Limb (tissue), 2 donors: ENCODE measurements around the gene NT5DC3.
"Not testable (repeated sequence)": the region's sequence is repeated elsewhere in the genome, so short reads cannot be mapped to it uniquely, and the experiment has no call there.

Experiments used
- DNase-seq, 2 donors: peaks; one replicate each; pipeline ENCODE4 v3.0.0-alpha.2; 2016; ENCODE audit errors: extremely low spot score in 2 of 2

NT5DC3 gene

GRCh38 chr12:103810111-103810510 is 30.9 kb downstream of the NT5DC3 start:
- no peak for DNase-seq

- not testable (repeated sequence) for DNase-seq
Observed at GRCh38 chr12:103809639-103810038, 31.4 kb downstream of the NT5DC3 start.

DNA sequence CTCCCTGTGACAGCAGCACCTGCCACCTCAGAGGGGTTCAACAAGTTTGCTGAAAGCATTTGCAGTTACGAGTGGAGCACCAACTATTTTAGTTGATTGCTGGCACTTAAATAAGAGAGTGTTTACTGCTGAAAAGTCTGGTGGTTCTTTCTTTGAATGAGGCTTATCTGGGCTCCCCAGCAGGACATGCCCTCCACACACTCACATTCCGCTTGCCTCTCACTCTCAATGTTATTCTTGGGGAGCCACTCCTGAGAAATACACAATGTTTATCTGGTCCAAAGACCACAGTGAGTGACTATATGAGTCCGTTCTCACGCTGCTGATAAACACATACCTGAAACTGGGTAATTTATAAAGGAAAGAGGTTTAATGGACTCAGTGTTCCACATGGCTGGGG is 31.9 kb downstream of the NT5DC3 start:
- no peak for DNase-seq

DNA sequence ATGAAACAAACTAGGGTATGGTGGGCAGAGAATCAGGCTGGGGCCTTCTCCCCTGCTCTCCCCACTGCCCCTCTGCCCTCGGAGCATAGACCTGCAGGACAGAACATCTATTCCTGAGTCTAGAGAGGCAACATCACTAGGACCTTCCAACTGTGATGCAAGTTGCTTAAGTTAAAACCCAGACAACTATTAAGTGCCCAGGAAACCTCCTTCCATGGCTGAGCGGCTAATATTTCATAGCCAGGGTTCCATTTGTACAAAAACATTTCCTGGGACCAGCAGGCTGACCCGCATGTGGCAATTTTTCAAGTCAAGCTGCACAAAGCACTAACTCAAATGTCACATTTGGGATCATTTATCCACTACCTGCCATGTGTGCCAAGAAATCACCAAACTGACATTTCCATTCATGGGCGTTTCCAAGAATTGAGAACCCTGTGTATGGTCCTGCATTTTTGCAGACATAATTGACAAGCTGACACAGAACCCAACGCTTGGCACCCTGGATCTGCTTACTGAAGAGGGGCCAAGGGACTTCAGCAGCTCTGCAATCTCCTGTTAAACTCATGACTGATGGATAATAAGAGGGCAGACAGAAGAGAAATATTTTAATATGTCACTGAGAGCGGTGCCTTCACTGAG is 32.7 kb downstream of the NT5DC3 start:
- DNase-seq, result no peak

DNA sequence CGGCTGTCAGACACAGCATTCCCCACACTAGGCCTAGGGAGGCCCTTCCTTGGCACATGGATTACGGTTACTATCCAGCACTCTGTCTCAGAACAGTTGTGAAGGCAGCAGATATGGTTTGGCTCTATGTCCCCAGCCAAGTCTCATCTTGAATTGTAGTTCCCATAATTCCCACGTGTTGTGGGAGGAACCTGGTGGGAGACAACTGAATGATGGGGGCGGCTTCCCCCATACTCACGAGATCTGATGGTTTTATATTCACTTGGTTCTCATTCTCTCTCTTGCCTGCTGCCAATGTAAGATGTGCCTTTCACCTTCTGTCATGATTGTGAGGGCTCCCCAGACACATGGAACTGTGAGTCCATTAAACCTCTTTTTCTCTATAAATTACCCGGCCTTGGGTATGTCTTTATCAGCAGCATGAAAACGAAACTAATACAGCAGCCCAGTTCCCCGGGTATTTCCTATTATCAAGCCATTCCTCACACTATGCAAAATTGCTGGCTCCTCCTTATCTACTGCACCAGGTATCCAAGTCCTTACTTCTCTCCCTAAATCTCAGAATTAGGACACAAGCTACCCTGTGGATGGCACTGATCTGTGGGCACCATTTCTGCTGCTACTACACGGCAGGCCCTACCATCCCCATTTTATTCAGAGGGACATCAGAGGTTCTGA is 33.3 kb downstream of the NT5DC3 start:
- DNase-seq, result no peak

- no peak for DNase-seq
Observed at GRCh38 chr12:103806803-103807202, 34.2 kb downstream of the NT5DC3 start.

GRCh38 chr12:103805655-103806360 is 35.2 kb downstream of the NT5DC3 start:
- no peak for DNase-seq

- DNase-seq, result no peak
Observed at GRCh38 chr12:103803847-103804246, 37.2 kb downstream of the NT5DC3 start.

DNA sequence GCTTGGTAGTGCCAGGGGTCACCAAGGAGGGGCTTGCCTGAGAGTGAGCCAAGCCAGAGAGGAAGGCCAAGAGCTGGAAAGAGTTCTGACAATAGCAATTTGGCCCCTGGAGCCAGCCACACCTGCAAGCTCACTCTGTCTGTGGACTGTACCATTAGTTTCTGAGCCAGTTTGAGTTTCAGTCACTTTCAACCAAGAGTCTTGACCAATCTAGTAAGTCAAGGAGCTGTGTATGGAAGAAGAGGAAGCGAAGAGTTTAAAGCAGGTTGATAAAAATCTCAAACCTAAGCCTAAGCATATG is 38.5 kb downstream of the NT5DC3 start:
- no peak for DNase-seq

DNA sequence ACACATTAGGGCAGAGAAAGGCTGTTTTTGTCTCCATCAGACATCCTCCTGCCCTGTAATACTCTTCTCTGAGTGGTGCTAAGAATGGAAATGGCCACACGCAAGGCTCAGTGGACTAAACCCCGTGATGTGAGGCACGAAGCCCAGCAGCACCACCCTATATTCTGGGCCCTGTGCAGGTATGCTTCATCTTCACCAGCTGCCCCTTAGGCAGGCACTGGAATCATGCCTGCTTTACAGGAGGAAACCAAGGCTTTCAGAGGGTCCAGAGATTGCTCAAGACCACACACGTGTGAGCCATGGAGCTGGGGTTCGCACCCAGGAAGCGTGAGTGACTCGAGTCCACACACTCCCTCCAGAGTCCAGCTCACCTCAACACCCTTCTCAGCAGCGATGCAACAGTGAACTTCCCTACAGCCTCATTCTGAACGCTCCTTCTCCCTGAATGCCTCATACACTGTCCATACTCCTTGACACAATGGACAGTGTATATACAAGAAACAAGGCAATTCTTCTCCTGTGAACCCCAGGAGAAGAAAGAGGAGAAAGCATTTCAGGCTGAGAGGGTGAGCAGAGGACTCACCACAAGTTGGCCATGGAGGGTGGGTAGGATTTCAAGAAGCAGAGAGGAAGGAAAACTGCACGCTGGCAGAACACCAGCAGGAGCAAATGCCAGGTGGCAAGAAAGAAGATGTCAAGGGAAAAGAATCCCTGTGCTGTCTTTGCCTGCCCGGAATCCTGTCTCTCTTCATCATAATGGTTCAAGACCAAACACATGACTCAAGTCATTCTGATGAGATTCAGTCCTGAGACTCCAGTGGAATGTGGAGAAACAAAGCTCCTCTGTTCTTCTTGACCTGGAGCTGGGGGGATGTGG is 39.1 kb downstream of the NT5DC3 start:
- DNase-seq, result no peak

DNA sequence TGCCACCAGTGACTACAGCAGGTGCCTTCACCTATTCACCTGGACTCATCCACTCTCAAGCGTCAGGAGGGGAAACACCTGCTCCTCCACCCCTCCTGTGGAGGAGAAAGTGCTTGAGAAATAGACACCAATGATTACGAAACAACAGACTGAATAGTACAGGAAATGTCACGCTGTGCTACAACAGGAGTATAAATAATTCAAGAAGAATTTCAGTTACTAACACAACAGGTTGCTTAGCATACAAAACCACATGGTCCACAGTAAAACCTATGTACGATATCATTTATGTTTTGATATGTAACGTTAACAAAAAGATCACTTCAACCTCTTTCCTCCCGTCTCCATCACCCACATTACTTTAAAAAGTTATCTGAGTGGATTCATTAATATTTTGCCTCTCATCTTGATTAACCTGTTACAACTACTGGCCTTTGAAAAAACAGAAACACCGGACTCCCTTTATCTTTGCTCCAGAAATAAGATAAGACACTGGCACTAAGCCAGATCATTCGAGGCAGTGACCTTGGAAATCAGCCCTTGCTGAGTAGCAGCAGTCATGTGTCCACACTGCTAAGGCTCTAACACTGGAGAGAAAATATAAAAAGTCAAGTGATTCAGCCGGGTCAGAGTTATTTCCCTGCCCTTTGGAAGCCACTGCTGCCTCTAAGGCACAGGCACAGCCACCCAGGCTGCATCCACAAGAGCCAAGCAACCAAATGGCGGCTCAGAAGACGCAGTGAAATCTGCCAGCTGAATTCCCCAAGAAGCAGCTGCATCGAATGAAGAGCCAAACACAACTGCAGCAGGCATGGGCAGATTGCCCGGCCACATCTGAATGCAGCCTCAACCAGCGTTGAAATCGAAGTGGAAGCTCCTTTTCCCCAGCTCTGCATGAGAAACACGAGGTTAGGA is 40.9 kb downstream of the NT5DC3 start:
- peak; percentile 63 to 73 for DNase-seq

GRCh38 chr12:103799504-103799856 is 41.6 kb downstream of the NT5DC3 start:
- DNase-seq, result no peak

DNA sequence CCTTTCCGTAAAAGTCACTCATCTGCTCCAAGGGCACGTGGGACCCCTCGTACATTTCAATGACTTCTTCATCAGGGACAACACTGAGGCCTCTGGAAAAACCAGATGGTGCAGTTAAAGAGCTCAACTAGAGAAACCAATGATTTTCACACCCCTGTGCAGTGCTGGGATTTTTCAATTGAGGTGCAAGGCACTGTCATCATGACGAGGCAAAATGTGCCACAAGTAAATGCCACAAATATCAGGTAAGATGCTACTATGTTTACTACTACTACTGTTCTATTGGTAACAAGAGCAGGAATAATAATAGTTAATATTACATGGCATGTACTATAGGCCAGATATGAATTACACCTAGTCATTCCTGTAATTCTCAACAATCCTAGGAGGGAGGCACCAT is 42.4 kb downstream of the NT5DC3 start:
- DNase-seq, result no peak

- no peak for DNase-seq
Observed at GRCh38 chr12:103794309-103795213, 46.5 kb downstream of the NT5DC3 start.

DNA sequence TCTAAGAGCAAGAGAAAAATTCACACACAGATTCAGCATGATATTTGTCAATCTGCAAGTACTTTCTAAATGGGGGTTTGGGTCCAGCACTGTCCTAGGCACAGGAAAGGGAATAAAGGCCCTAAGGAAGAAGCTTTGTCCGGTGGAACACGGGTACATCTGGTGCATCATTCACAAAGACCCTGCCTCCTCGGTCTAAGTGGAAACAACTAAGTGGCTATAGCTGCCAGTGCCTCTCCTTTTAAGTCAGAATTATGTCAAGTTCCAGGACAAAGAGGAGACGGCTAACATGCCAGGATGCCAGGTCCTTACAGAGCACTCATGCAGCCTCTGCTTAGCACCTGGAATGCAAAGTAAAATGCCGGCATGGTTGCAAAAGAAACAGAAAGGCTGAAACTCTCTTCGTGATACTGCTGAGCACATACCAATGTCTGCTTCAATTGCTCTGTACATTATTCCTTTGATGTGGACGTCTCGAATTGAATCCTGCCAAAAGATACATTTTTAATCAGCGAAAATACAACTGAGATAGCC is 47.5 kb downstream of the NT5DC3 start:
- DNase-seq, result no peak

- DNase-seq, result no peak
Observed at GRCh38 chr12:103793046-103793445, 48.0 kb downstream of the NT5DC3 start.

DNA sequence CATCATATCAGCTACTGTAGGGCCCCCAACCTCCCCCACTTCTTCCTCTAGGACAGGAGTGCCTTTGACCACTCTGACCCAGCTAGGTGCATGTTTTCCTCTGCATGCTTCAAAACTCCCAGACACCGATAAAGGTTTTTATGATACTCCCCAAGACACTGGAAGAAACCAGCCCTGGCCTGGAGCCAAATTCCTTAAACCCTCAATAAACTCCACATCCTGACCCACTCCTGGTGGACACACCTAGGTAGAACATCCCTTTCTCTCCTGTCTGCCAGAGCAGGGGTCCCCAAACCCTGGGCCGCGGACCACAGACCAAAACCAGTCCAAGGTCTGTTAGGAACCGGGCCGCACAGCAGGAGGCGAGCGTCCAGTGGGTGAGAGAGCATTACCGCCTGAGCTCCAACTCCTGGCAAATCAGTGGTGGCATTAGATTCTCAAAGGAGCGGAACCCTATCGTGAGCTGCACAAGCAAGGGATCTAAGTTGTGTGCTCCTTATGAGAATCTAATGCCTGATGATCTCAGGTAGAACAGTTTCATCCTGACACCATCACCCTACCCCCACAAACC is 49.6 kb downstream of the NT5DC3 start:
- no peak for DNase-seq

GRCh38 chr12:103786201-103786600 is 54.8 kb downstream of the NT5DC3 start:
- DNase-seq, result no peak
